ENCODE results near the gene IL6ST.

Gene IL6ST

GRCh38 chr5:55914971-55915370 is 79.8 kb downstream of the IL6ST start:
- Histone ChIP-seq H3K9ac (ENCODE audit: low read length) (no peak overlapping the region), H3K4me3 (ENCODE audit: low read length) (no peak overlapping the region), H3K27ac (ENCODE audit: low read length) (no peak overlapping the region), H3K4me1 (ENCODE audit: control insufficient read depth, low read depth, low read length) (no peaks in the 10 kb centered on the region), H3K27me3 (ENCODE audit: control insufficient read depth, insufficient read depth, low read length) (no peaks in the 10 kb centered on the region), H3K9me3 (ENCODE audit: control insufficient read depth, low read depth, low read length) (no peaks in the 10 kb centered on the region), H3K36me3 (ENCODE audit: control insufficient read depth, low read depth, low read length) (no peaks in the 10 kb centered on the region)

DNA sequence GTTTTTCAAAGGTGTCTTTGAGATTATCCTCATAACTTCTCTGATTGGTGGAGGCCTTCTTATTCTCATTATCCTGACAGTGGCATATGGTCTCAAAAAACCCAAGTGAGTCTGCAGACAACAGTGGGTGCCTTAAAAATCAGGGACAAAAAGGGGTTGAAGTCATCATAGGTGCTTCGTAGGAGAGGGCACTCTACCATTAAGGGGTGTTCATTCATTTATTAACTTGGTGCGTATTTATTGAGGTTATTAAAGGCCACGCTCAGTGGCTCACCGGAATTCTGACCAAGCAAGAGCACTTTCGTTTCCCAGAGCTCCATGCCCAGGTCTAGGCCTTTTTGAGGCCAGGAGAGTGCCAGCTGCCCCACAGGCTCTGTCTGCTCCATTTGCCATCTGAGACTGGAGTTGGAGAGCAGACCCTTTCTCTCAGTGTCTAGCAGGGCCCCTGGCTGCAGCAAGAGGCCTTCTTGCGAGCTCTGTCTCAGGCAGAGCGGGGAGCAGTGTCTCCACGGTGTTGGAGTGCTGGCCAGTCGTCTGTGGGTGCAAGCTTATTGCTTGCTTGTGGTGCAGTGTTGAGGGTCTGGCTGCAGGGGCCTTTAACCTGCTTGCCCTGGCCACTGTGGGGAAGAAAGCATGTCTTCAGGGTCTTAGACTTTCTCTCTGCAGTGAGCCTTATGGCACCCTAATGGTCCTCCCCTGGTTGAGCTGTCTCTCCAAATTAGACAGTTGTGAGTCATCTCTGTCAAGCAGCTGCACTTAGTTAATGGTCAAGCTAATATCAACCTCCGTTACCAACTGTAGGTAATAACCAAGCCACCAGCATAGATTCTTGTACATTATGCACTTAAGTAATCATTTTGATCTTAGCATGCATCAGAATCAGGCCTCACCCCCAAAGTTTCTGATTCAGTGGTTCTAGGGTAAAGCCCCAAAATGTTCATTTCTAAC is 81.0 kb downstream of the IL6ST start:
- Histone ChIP-seq H3K27ac (ENCODE audit: low read length) (no peak overlapping the region), H3K4me3 (ENCODE audit: low read length) (no peak overlapping the region), H3K9me3 (ENCODE audit: control insufficient read depth, low read depth, low read length) (no peaks in the 10 kb centered on the region), H3K27me3 (ENCODE audit: control insufficient read depth, insufficient read depth, low read length) (no peaks in the 10 kb centered on the region), H3K4me1 (ENCODE audit: control insufficient read depth, low read depth, low read length) (no peaks in the 10 kb centered on the region), H3K36me3 (ENCODE audit: control insufficient read depth, low read depth, low read length) (no peaks in the 10 kb centered on the region), H3K9ac (ENCODE audit: low read length) (no peak overlapping the region)

GRCh38 chr5:55911784-55912653 is 82.7 kb downstream of the IL6ST start:
- H3K9ac ChIP-seq (ENCODE audit: low read length) = no peak overlapping the region
- no peak overlapping the region for H3K4me3 ChIP-seq (ENCODE audit: low read length)
- no peak overlapping the region for H3K27ac ChIP-seq (ENCODE audit: low read length)
- no peaks in the 10 kb centered on the region for H3K9me3 ChIP-seq (ENCODE audit: control insufficient read depth, low read depth, low read length)
- no peaks in the 10 kb centered on the region for H3K4me1 ChIP-seq (ENCODE audit: control insufficient read depth, low read depth, low read length)
- no peaks in the 10 kb centered on the region for H3K27me3 ChIP-seq (ENCODE audit: control insufficient read depth, insufficient read depth, low read length)
- H3K36me3 ChIP-seq (ENCODE audit: control insufficient read depth, low read depth, low read length) = no peaks in the 10 kb centered on the region

DNA sequence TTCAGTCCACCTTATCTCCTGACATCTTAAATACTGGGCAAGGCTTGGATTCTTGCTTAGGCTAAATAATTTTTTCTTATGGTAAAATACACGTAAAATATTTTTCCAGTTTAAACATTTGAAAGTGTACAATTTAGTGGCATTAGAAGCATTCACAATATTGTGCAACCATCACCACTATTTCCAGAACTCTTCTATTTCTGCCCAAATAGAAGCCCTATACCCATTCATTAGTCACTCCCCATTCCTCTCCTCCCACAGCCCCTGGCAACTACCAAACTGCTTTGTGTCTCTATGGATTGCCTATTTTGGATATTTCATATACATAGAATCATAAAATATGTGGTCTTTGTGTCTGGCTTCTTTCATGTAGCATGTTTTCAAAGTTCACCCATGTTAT is 86.0 kb downstream of the IL6ST start:
- Histone ChIP-seq H3K4me1 (ENCODE audit: control insufficient read depth, low read depth, low read length) (no peaks in the 10 kb centered on the region), H3K4me3 (ENCODE audit: low read length) (no peak overlapping the region), H3K36me3 (ENCODE audit: control insufficient read depth, low read depth, low read length) (no peaks in the 10 kb centered on the region), H3K9me3 (ENCODE audit: control insufficient read depth, low read depth, low read length) (no peaks in the 10 kb centered on the region), H3K27ac (ENCODE audit: low read length) (no peak overlapping the region), H3K9ac (ENCODE audit: low read length) (no peak overlapping the region), H3K27me3 (ENCODE audit: control insufficient read depth, insufficient read depth, low read length) (no peaks in the 10 kb centered on the region)

DNA sequence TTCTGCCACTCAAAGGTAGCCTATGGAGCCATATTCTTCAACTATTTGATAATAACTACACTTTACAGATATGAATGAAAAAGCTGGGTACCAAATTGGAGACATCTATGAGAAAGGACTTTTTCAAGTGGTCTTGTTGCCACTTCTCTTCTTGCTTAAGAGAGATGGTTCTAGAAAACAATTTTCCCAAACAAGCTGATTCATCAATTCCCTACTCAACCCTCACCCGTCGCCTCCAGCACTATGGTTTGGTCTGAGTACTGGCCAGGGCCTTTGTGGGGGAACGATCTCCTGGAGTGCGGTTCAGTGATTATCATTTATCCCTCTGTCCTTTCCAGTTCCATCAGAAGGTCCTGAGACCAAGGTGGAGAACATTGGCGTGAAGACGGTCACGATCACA is 86.8 kb downstream of the IL6ST start:
- Histone ChIP-seq H3K4me3 (ENCODE audit: low read length) (no peak overlapping the region), H3K9ac (ENCODE audit: low read length) (no peak overlapping the region), H3K36me3 (ENCODE audit: control insufficient read depth, low read depth, low read length) (no peaks in the 10 kb centered on the region), H3K27me3 (ENCODE audit: control insufficient read depth, insufficient read depth, low read length) (no peaks in the 10 kb centered on the region), H3K4me1 (ENCODE audit: control insufficient read depth, low read depth, low read length) (no peaks in the 10 kb centered on the region), H3K9me3 (ENCODE audit: control insufficient read depth, low read depth, low read length) (no peaks in the 10 kb centered on the region), H3K27ac (ENCODE audit: low read length) (no peak overlapping the region)

DNA sequence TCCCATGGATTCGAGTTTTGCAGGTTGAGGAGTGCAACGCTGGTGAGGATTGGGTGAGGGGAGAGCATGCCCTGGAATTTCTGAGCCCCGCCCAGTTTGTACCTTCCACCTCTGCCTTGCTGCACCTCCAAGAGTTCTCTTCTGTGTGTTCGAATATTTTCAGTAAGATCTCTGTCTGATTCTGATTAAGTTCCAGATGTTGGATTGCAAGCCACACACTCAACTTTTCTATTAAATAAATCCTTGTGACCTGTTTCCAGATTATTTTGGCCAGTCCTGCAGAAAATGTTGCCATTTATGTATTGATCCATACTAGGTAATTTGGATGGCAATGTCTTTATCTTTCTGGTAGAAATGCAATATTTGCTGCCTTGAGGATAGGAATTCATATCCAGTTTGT is 89.5 kb downstream of the IL6ST start:
- Histone ChIP-seq H3K27ac (ENCODE audit: low read length) (no peak overlapping the region), H3K9ac (ENCODE audit: low read length) (no peak overlapping the region), H3K27me3 (ENCODE audit: control insufficient read depth, insufficient read depth, low read length) (no peaks in the 10 kb centered on the region), H3K4me3 (ENCODE audit: low read length) (no peak overlapping the region), H3K36me3 (ENCODE audit: control insufficient read depth, low read depth, low read length) (no peaks in the 10 kb centered on the region), H3K4me1 (ENCODE audit: control insufficient read depth, low read depth, low read length) (no peaks in the 10 kb centered on the region), H3K9me3 (ENCODE audit: control insufficient read depth, low read depth, low read length) (no peaks in the 10 kb centered on the region)

GRCh38 chr5:55904152-55904551 is 90.6 kb downstream of the IL6ST start:
- Histone ChIP-seq H3K4me3 (ENCODE audit: low read length) (no peak overlapping the region), H3K9ac (ENCODE audit: low read length) (no peak overlapping the region), H3K4me1 (ENCODE audit: control insufficient read depth, low read depth, low read length) (no peaks in the 10 kb centered on the region), H3K9me3 (ENCODE audit: control insufficient read depth, low read depth, low read length) (no peaks in the 10 kb centered on the region), H3K27ac (ENCODE audit: low read length) (no peak overlapping the region), H3K27me3 (ENCODE audit: control insufficient read depth, insufficient read depth, low read length) (no peaks in the 10 kb centered on the region), H3K36me3 (ENCODE audit: control insufficient read depth, low read depth, low read length) (no peaks in the 10 kb centered on the region)

GRCh38 chr5:55903121-55903701 is 91.6 kb downstream of the IL6ST start:
- Histone ChIP-seq H3K27me3 (ENCODE audit: control insufficient read depth, insufficient read depth, low read length) (no peaks in the 10 kb centered on the region), H3K36me3 (ENCODE audit: control insufficient read depth, low read depth, low read length) (no peaks in the 10 kb centered on the region), H3K9me3 (ENCODE audit: control insufficient read depth, low read depth, low read length) (no peaks in the 10 kb centered on the region), H3K9ac (ENCODE audit: low read length) (no peak overlapping the region), H3K4me1 (ENCODE audit: control insufficient read depth, low read depth, low read length) (no peaks in the 10 kb centered on the region), H3K4me3 (ENCODE audit: low read length) (no peak overlapping the region), H3K27ac (ENCODE audit: low read length) (no peak overlapping the region)

GRCh38 chr5:55902696-55903095 is 92.1 kb downstream of the IL6ST start:
- no peaks in the 10 kb centered on the region for H3K27me3 ChIP-seq (ENCODE audit: control insufficient read depth, insufficient read depth, low read length)
- H3K9me3 ChIP-seq (ENCODE audit: control insufficient read depth, low read depth, low read length) = no peaks in the 10 kb centered on the region
- no peak overlapping the region for H3K4me3 ChIP-seq (ENCODE audit: low read length)
- no peak overlapping the region for H3K9ac ChIP-seq (ENCODE audit: low read length)
- no peak overlapping the region for H3K27ac ChIP-seq (ENCODE audit: low read length)
- H3K36me3 ChIP-seq (ENCODE audit: control insufficient read depth, low read depth, low read length) = no peaks in the 10 kb centered on the region
- H3K4me1 ChIP-seq (ENCODE audit: control insufficient read depth, low read depth, low read length) = no peaks in the 10 kb centered on the region

GRCh38 chr5:55900776-55901175 is 94.0 kb downstream of the IL6ST start:
- Histone ChIP-seq H3K36me3 (ENCODE audit: control insufficient read depth, low read depth, low read length) (no peaks in the 10 kb centered on the region), H3K4me3 (ENCODE audit: low read length) (no peak overlapping the region)

GRCh38 chr5:55900068-55900467 is 94.7 kb downstream of the IL6ST start:
- Histone ChIP-seq H3K4me1 (ENCODE audit: control insufficient read depth, low read depth, low read length) (no peaks in the 10 kb centered on the region), H3K27ac (ENCODE audit: low read length) (no peak overlapping the region), H3K9ac (ENCODE audit: low read length) (no peak overlapping the region), H3K9me3 (ENCODE audit: control insufficient read depth, low read depth, low read length) (no peaks in the 10 kb centered on the region), H3K27me3 (ENCODE audit: control insufficient read depth, insufficient read depth, low read length) (no peaks in the 10 kb centered on the region), H3K36me3 (ENCODE audit: control insufficient read depth, low read depth, low read length) (no peaks in the 10 kb centered on the region), H3K4me3 (ENCODE audit: low read length) (no peak overlapping the region)

More at GRCh38 chr5:55900776-55901175, 94.0 kb downstream of the IL6ST start:
- H3K27me3 ChIP-seq (ENCODE audit: control insufficient read depth, insufficient read depth, low read length) = no peaks in the 10 kb centered on the region
- H3K9me3 ChIP-seq (ENCODE audit: control insufficient read depth, low read depth, low read length) = no peaks in the 10 kb centered on the region
- H3K9ac ChIP-seq (ENCODE audit: low read length) = no peak overlapping the region
- no peak overlapping the region for H3K27ac ChIP-seq (ENCODE audit: low read length)
- no peaks in the 10 kb centered on the region for H3K4me1 ChIP-seq (ENCODE audit: control insufficient read depth, low read depth, low read length)
